Measurements from ENCODE around the gene SYTL2. TPM values are rescaled to one million over a fixed set of nuclear protein-coding genes. Genes with fewer than 3 reads are reported as not detected.

The SYTL2 gene
- total and polyA plus RNA-seq, 10 donors, result 2.7 to 176 (median 26.5) TPM

- intact Hi-C loops (cut with DNase I; ENCODE audit: low total_unique reads), result no loop called here
- TF ChIP-seq POLR2AphosphoS5 (IDR thresholded peaks at IDR 0.05) (no peak), POLR2A (IDR thresholded peaks at IDR 0.05) (no peak)
- TF ChIP-seq, protein P1, sequence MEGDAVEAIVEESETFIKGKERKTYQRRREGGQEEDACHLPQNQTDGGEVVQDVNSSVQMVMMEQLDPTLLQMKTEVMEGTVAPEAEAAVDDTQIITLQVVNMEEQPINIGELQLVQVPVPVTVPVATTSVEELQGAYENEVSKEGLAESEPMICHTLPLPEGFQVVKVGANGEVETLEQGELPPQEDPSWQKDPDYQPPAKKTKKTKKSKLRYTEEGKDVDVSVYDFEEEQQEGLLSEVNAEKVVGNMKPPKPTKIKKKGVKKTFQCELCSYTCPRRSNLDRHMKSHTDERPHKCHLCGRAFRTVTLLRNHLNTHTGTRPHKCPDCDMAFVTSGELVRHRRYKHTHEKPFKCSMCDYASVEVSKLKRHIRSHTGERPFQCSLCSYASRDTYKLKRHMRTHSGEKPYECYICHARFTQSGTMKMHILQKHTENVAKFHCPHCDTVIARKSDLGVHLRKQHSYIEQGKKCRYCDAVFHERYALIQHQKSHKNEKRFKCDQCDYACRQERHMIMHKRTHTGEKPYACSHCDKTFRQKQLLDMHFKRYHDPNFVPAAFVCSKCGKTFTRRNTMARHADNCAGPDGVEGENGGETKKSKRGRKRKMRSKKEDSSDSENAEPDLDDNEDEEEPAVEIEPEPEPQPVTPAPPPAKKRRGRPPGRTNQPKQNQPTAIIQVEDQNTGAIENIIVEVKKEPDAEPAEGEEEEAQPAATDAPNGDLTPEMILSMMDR (IDR thresholded peaks at IDR 0.05 in 8 of 11, conservative IDR thresholded peaks at IDR 0.05 in 3 of 11), result no peak
- 75 to 96% (median 88%) methylated on average over 2 of the region's 2 CpGs for WGBS, 5 donors
Observed at GRCh38 chr11:85806876-85807275, 4.1 kb downstream of the SYTL2 start.

DNA sequence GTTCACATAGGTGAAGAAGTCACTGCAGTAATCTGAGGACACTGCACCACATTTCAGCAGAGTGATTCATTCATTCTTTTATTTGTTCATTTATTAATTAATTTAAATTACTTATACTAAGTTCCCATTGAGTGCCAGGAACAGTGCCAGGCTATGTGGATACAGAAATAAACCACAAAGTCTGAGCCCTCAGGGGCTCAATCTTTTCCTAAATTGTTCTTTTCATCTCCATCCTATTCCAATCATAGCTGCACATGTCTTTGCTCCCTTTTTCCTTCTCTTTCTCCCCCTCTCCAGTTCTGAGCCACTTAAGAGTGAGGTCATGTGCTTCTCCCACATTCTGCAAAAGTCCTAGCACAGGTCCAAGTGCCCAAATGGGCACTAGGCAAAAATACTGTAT lies 4.9 kb downstream of the SYTL2 start:
- Histone ChIP-seq H3K27ac (no peak overlapping the region), H3K36me3 (no peaks in the 10 kb centered on the region), H3K4me3 (no peak overlapping the region), H3K27me3 (replicated peaks in 1 of 7) (peaks cover 0 to 13% (median 9%) of the 10 kb centered on the region in 7 donors), H3K9me3 (no peaks in the 10 kb centered on the region), H3K4me1 (peaks cover 7 to 22% (median 15%) of the 10 kb centered on the region in 6 donors)
- intact Hi-C loops (cut with DNase I; ENCODE audit: low total_unique reads), result no loop called here
- DNase-seq, result no peak
- TF ChIP-seq POLR2A (IDR thresholded peaks at IDR 0.05) (no peak), POLR2AphosphoS5 (IDR thresholded peaks at IDR 0.05) (no peak)
- TF ChIP-seq, protein P1 (IDR thresholded peaks at IDR 0.05 in 8 of 11, conservative IDR thresholded peaks at IDR 0.05 in 3 of 11), result no peak

More at GRCh38 chr11:85806876-85807275, 4.1 kb downstream of the SYTL2 start:
- DNase-seq, result no peak
- H3K4me1 ChIP-seq, result peaks cover 7 to 30% (median 22%) of the 10 kb centered on the region in 6 donors
- no peaks in the 10 kb centered on the region for H3K36me3 ChIP-seq
- no peaks in the 10 kb centered on the region for H3K9me3 ChIP-seq
- H3K27me3 ChIP-seq (replicated peaks in 1 of 7), result peaks cover 0 to 22% (median 14%) of the 10 kb centered on the region in 7 donors
- H3K27ac ChIP-seq, result no peak overlapping the region
- H3K4me3 ChIP-seq, result no peak overlapping the region

GRCh38 chr11:85805387-85805786 lies 5.6 kb downstream of the SYTL2 start:
- intact Hi-C loops (cut with DNase I; ENCODE audit: low total_unique reads), result no loop called here
- H3K4me3 ChIP-seq, result no peak overlapping the region
- no peak overlapping the region for H3K27ac ChIP-seq
- H3K27me3 ChIP-seq (replicated peaks in 1 of 7), result peaks cover 0 to 7% (median 4%) of the 10 kb centered on the region in 7 donors
- H3K4me1 ChIP-seq, result peaks cover 7 to 16% (median 10%) of the 10 kb centered on the region in 6 donors
- TF ChIP-seq POLR2A (IDR thresholded peaks at IDR 0.05), result no peak
- no peak for TF ChIP-seq POLR2AphosphoS5 (IDR thresholded peaks at IDR 0.05)
- TF ChIP-seq, protein P1 (IDR thresholded peaks at IDR 0.05 in 8 of 11, conservative IDR thresholded peaks at IDR 0.05 in 3 of 11), result no peak
- H3K9me3 ChIP-seq, result no peaks in the 10 kb centered on the region
- H3K36me3 ChIP-seq, result no peaks in the 10 kb centered on the region
- WGBS, 5 donors, result 69 to 91% (median 84%) methylated on average over 1 of the region's 1 CpG
- DNase-seq, result no peak

DNA sequence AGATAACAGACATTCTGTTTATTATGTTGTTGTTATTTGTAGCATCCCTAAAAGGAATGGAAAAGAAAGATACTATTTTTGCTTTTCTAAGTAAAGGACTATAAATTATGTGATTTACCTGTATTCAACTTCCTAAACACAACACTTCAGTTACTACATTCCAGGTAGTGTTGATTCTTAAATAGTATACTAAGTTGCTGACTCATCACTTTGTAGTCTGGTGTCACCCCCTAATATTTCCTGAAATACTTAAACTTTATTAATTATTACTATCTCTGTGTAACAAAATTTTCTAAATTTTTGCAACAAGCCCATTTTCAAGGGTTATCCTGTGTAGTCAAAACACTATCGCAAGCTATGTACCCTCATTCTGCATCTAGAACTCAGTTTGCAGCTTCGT lies 7.0 kb downstream of the SYTL2 start:
- no peak overlapping the region for H3K4me3 ChIP-seq
- no peak overlapping the region for H3K27ac ChIP-seq
- H3K9me3 ChIP-seq, result no peaks in the 10 kb centered on the region
- 97 to 100% (median 97%) methylated on average over 2 of the region's 2 CpGs for WGBS, 5 donors
- TF ChIP-seq POLR2AphosphoS5 (IDR thresholded peaks at IDR 0.05) (no peak), POLR2A (IDR thresholded peaks at IDR 0.05) (no peak)
- TF ChIP-seq, protein P1 (IDR thresholded peaks at IDR 0.05 in 8 of 11, conservative IDR thresholded peaks at IDR 0.05 in 3 of 11), result no peak
- no peaks in the 10 kb centered on the region for H3K36me3 ChIP-seq
- intact Hi-C loops (cut with DNase I; ENCODE audit: low total_unique reads), result no loop called here
- H3K4me1 ChIP-seq, result peaks cover 0 to 2% (median 0%) of the 10 kb centered on the region in 6 donors
- no peaks in the 10 kb centered on the region for H3K27me3 ChIP-seq (replicated peaks in 1 of 7)
- no peak for DNase-seq
